Thyroid gland (tissue), 4 donors: ENCODE results near the gene ELOVL1. TPM values are rescaled to one million over a fixed set of nuclear protein-coding genes. Genes with fewer than 3 reads are reported as not detected.
A peak's percentile ranks its signal among the peaks of the same experiment; 100 is the strongest.

Experiments used
- DNase-seq, 2 donors: peaks; one replicate each; pipeline ENCODE4 v3.0.0-alpha.2; 2019
- H3K27ac ChIP-seq, 3 donors: fragments of 200-600 bp; sonication (generic); 1 replicate in 2 of 3; 2 replicates in 1 of 3; pipeline ENCODE4 v1.5.1; 2016 to 2019; ENCODE audit warnings: mild to moderate bottlenecking in 1 of 3, moderate library complexity in 1 of 3
- H3K27me3 ChIP-seq: fragments of 200-600 bp; sonication (generic); one replicate; pipeline ENCODE4 v1.5.1; 2019
- H3K36me3 ChIP-seq, 2 donors: fragments of 200-600 bp; sonication (generic); one replicate each; pipeline ENCODE4 v1.5.1; 2016 to 2019
- H3K4me1 ChIP-seq, 2 donors: fragments of 200-600 bp; sonication (generic); one replicate each; pipeline ENCODE4 v1.5.1; 2017 to 2019
- H3K4me3 ChIP-seq, 3 donors: fragments of 200-600 bp; sonication (generic); replicated peaks in 1 of 3; 1 replicate in 2 of 3; 2 replicates in 1 of 3; pipeline ENCODE4 v1.5.1; 2016; ENCODE audit warnings: mild to moderate bottlenecking in 1 of 3
- H3K9me3 ChIP-seq: fragments of 200-600 bp; sonication (generic); one replicate; pipeline ENCODE4 v1.5.1; 2017
- POLR2A ChIP-seq, 2 donors: fragments of 450-650 bp; IDR thresholded peaks; one replicate each; pipeline ENCODE4 v1.6.1; 2017; ENCODE audit warnings: antibody characterized with exemption in 2 of 2, mild to moderate bottlenecking in 2 of 2, moderate library complexity in 1 of 2
- WGBS, 2 donors: methylation state at CpG; one replicate each; pipeline ENCODE4 v1.1.5; 2017; 5-methylcytosine and 5-hydroxymethylcytosine counted together
- intact Hi-C: fragments of 100-400 bp; cut with DNase I; formaldehyde crosslinking; loops from one replicate; pipeline ENCODE4 v1.15.1; 2023
- total RNA-seq, 4 donors: library from RNA; depleted of rRNA; stranded (reverse); fragments of >200 nt; gene quantifications; one replicate each; pipeline ENCODE4 v1.2.3, GENCODE V29; 2016
- TF ChIP-seq, protein P1 (sequence below), 6 experiments: fragments of 200-600 bp in 3 of 6; fragments of 450-650 bp in 3 of 6; sonication (generic) in 3 of 6; IDR thresholded peaks; one replicate each; pipeline ENCODE4 v1.5.1; 2016 to 2019; ENCODE audit warnings: antibody characterized with exemption in 6 of 6, mild to moderate bottlenecking in 2 of 6, inconsistent platforms in 1 of 6, moderate library complexity in 1 of 6

Gene ELOVL1
- total RNA-seq, 4 donors from 2014 or later, result 70.5 to 117 (median 85.8) TPM

DNA sequence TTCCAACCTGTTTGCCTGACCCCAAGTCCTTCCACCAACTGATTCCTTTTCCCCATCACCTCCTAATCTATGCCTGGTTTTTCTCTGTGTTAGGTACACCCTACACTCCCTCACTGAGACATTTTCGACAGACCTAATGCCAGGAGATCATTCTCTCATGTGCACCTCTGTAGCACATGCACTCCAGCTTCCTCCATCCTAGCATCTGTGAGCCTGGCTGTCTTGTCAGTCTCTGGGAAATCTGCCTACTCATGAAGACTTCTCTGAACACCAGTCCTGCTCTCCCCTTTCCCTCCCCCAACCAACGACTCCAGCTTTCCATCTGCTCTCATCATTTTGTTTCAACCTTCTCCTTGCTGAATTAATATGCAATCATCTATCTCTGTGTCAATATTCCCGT is 20.8 kb upstream of the ELOVL1 start:
- DNase-seq, result no peak
- TF ChIP-seq, protein P1, sequence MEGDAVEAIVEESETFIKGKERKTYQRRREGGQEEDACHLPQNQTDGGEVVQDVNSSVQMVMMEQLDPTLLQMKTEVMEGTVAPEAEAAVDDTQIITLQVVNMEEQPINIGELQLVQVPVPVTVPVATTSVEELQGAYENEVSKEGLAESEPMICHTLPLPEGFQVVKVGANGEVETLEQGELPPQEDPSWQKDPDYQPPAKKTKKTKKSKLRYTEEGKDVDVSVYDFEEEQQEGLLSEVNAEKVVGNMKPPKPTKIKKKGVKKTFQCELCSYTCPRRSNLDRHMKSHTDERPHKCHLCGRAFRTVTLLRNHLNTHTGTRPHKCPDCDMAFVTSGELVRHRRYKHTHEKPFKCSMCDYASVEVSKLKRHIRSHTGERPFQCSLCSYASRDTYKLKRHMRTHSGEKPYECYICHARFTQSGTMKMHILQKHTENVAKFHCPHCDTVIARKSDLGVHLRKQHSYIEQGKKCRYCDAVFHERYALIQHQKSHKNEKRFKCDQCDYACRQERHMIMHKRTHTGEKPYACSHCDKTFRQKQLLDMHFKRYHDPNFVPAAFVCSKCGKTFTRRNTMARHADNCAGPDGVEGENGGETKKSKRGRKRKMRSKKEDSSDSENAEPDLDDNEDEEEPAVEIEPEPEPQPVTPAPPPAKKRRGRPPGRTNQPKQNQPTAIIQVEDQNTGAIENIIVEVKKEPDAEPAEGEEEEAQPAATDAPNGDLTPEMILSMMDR (IDR thresholded peaks at IDR 0.05), result no peak
- no peak for TF ChIP-seq POLR2A (IDR thresholded peaks at IDR 0.05)
- Histone ChIP-seq H3K4me3 (peak overlapping the region in 2 of 3 donors; percentile 68 to 75), H3K27ac (peak overlapping the region in 1 of 3 donors; percentile 69), H3K4me1 (peaks cover 20 to 22% of the 10 kb centered on the region in 2 donors), H3K9me3 (no peaks in the 10 kb centered on the region), H3K36me3 (peaks cover 31 to 36% of the 10 kb centered on the region in 2 donors), H3K27me3 (no peaks in the 10 kb centered on the region)
- intact Hi-C loops, result no loop called here
- WGBS, 2 donors, result 46 to 50% methylated on average over 3 of the region's 3 CpGs

DNA sequence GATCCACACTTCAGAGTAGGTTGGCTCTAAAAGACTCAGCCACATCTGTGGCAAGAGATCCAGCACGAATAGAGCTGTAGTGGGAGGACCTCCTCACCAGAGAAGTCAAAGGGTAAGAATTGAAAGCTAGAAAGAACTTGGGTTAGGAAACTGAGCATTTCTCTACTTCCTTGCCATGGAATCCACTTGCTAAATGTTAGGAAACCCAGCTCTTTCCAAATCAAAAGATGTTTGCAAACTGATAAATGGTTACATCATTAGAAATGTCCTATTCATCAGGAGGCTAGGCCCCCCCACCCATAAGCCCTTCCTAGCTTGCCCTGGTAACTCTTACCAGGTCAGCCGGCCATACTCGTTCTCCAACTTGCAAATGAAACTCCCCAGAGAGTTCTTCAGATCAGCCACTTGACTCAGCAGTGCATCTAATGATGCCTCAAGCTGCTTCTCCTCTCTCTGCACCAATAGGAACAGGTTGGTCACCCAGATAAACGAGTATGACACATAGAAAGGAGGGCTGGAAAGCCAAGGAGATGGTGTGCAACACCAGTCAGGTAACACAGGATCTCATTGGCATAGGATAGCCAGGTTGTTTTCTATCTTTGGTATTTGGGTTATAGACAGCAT is 20.3 kb upstream of the ELOVL1 start:
- Histone ChIP-seq H3K27ac (peak overlapping the region in 1 of 3 donors; percentile 69), H3K4me3 (no peak overlapping the region), H3K9me3 (no peaks in the 10 kb centered on the region), H3K4me1 (peaks cover 20 to 22% of the 10 kb centered on the region in 2 donors), H3K27me3 (no peaks in the 10 kb centered on the region), H3K36me3 (peaks cover 31 to 36% of the 10 kb centered on the region in 2 donors)
- TF ChIP-seq POLR2A (IDR thresholded peaks at IDR 0.05), result no peak
- TF ChIP-seq, protein P1 (IDR thresholded peaks at IDR 0.05), result no peak
- intact Hi-C loops, result no loop called here
- 19 to 38% methylated on average over 4 of the region's 4 CpGs for WGBS, 2 donors
- peak; percentile 22 to 44 for DNase-seq

DNA sequence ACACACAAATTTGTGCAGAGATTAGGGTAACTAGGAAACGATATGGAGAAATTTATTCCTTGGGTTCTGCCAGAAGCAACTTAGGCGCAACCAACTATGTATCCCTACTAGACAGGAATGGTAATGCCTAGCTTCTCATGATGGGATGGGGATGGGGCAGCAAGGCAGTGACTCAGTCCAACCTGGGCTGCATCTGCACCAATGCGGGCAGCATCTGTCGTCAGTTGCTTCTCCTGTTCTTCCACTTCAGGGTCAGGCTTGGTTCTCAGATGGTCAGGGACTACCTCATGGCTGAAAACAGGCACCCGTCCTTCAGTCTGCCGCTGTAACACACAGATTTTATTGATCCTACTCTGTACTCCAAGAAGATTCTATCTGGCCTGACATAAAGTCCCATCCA is 18.9 kb upstream of the ELOVL1 start:
- TF ChIP-seq, protein P1 (IDR thresholded peaks at IDR 0.05), result no peak
- no peak for TF ChIP-seq POLR2A (IDR thresholded peaks at IDR 0.05)
- H3K27ac ChIP-seq, result no peak overlapping the region
- no peaks in the 10 kb centered on the region for H3K27me3 ChIP-seq
- H3K4me3 ChIP-seq, result no peak overlapping the region
- WGBS, 2 donors, result 96 to 97% methylated on average over 6 of the region's 6 CpGs
- intact Hi-C loops, result no loop called here
- H3K9me3 ChIP-seq, result no peaks in the 10 kb centered on the region
- peaks cover 38 to 47% of the 10 kb centered on the region in 2 donors for H3K36me3 ChIP-seq
- peaks cover 20 to 22% of the 10 kb centered on the region in 2 donors for H3K4me1 ChIP-seq
- DNase-seq, result no peak

DNA sequence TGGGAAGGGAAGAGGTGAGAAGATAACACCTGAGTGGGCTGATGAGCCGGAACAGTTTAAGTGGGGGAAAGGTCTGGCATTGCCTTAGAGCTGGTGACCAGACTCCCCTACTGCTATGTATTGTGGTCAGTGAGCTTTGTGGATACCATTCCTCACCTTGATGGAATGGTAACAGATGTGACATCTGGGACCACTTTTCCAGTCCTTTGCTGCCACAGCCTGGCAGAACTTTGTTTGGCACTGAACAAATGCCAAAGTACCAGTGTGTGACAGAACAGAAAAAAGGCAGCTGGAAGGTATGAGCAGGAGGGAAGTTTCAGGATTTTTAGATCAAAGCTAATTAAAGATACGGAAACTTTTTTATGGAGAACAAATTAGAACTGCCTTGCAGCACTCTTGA is 15.6 kb upstream of the ELOVL1 start:
- peak in 1 of 2 donors; percentile 26 for DNase-seq
- intact Hi-C loops, result no loop called here
- no peak for TF ChIP-seq POLR2A (IDR thresholded peaks at IDR 0.05)
- TF ChIP-seq, protein P1 (IDR thresholded peaks at IDR 0.05), result peak in 3 of 6 experiments; percentile 20 to 39 (median 37)
- Histone ChIP-seq H3K4me3 (no peak overlapping the region), H3K4me1 (peaks cover 6 to 8% of the 10 kb centered on the region in 2 donors), H3K36me3 (peaks cover 38 to 47% of the 10 kb centered on the region in 2 donors), H3K27me3 (no peaks in the 10 kb centered on the region), H3K27ac (no peak overlapping the region), H3K9me3 (no peaks in the 10 kb centered on the region)
- 92 to 95% methylated on average over 2 of the region's 2 CpGs for WGBS, 2 donors

DNA sequence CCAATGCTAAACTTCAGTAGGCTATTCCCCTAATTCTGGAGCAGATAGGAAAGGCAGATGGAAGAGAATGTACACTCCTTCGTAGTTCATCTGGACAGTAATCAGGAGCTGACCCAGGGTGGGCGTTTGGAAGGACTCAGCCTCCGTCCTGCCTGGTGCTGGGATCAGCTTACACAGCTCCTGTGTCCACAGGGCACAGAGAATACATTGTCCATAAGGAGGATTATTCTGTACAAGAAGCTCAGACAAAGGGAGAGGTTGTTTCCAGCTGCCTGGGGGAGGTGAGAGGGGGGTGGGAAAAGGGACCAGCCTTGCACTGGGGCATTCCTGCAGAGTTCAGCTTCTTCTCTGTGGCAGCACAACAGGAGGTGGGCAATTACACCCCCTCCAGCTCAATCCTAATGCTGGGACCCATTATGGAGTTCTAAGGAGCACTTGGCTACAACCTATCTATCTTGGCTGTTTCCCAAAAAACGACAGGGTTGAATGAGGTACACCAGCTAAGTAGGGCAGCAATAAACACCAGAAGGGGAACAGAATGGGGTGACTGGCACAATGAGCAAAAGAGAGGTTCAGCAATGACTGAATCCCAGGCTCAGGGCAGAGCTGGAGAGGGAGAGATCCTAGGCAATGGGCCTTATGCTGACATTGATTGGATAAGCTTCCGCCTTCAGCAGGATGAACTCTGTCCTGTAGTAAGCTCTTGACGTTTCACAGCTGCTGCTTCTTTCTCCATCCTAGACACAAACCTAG is 14.4 kb upstream of the ELOVL1 start:
- Histone ChIP-seq H3K4me3 (no peak overlapping the region), H3K27ac (no peak overlapping the region), H3K4me1 (peaks cover 2 to 6% of the 10 kb centered on the region in 2 donors), H3K27me3 (no peaks in the 10 kb centered on the region), H3K9me3 (no peaks in the 10 kb centered on the region), H3K36me3 (peaks cover 38 to 47% of the 10 kb centered on the region in 2 donors)
- intact Hi-C loops, result no loop called here
- no peak for TF ChIP-seq POLR2A (IDR thresholded peaks at IDR 0.05)
- TF ChIP-seq, protein P1 (IDR thresholded peaks at IDR 0.05), result no peak
- 57 to 76% methylated on average over 5 to 6 of the region's 6 CpGs for WGBS, 2 donors
- no peak for DNase-seq
